CD4-positive, alpha-beta memory T cell (primary cell): ENCODE data around the gene MED26. TPM values are rescaled to one million over a fixed set of nuclear protein-coding genes. Genes with fewer than 3 reads are reported as not detected.
"Not testable (repeated sequence)": the region's sequence is repeated elsewhere in the genome, so short reads cannot be mapped to it uniquely, and the experiment has no call there.

Source experiments
- CTCF ChIA-PET: fragments of 350-600 bp; sonication (Branson Sonifier 250); formaldehyde crosslinking; loops from one replicate; lab custom pipeline; 2021; ENCODE audit warnings: inconsistent platforms; ENCODE audit not compliant: partially characterized antibody; lab: Charles Lee
- POLR2A ChIA-PET: fragments of 350-600 bp; sonication (Branson Sonifier 250); formaldehyde crosslinking; loops from one replicate; lab custom pipeline; 2021; ENCODE audit not compliant: partially characterized antibody; lab: Charles Lee
- DNase-seq, 5 donors: peaks; one replicate each; pipeline versions ENCODE4 v3.0.0 to v3.0.0-alpha.2; 2020 to 2022; ENCODE audit warnings: mixed read lengths in 1 of 5
- H3K27ac ChIP-seq: one replicate; pipeline ENCODE4 v1.7.0; 2013; ENCODE audit warnings: low read depth, low read length
- H3K27me3 ChIP-seq: 2 replicates; pipeline ENCODE4 v1.7.0; 2013; ENCODE audit warnings: mild to moderate bottlenecking, low read length, moderate library complexity; ENCODE audit not compliant: insufficient read depth
- H3K36me3 ChIP-seq: 2 replicates; pipeline ENCODE4 v1.7.0; 2013; ENCODE audit warnings: mild to moderate bottlenecking, low read length, moderate library complexity; ENCODE audit not compliant: insufficient read depth
- H3K4me1 ChIP-seq: 2 replicates; pipeline ENCODE4 v1.7.0; 2013; ENCODE audit warnings: mild to moderate bottlenecking, low read length, moderate library complexity; ENCODE audit not compliant: insufficient read depth
- H3K4me3 ChIP-seq, 2 donors: one replicate each; pipeline ENCODE4 v1.7.0; 2013; ENCODE audit warnings: low read length in 2 of 2, mild to moderate bottlenecking in 1 of 2
- H3K9me3 ChIP-seq, 2 donors: one replicate each; pipeline ENCODE4 v1.7.0; 2013; ENCODE audit warnings: low read length in 2 of 2, control low read depth in 1 of 2; ENCODE audit not compliant: control insufficient read depth in 1 of 2
- H3K27ac Mint-ChIP-seq, 7 donors: one replicate each; pipeline ENCODE4 v1.8.0; 2020 to 2021; ENCODE audit warnings: mixed read lengths in 7 of 7, mild to moderate bottlenecking in 6 of 7, inconsistent platforms in 3 of 7, moderate library complexity in 3 of 7
- H3K27me3 Mint-ChIP-seq, 2 donors: one replicate each; pipeline ENCODE4 v1.8.0; 2020 to 2021; ENCODE audit warnings: mixed read lengths in 2 of 2
- H3K36me3 Mint-ChIP-seq, 2 donors: one replicate each; pipeline ENCODE4 v1.8.0; 2020 to 2021; ENCODE audit warnings: mixed read lengths in 2 of 2, inconsistent platforms in 1 of 2, mild to moderate bottlenecking in 1 of 2
- H3K4me1 Mint-ChIP-seq, 4 donors: one replicate each; pipeline ENCODE4 v1.8.0; 2020 to 2021; ENCODE audit warnings: mixed read lengths in 4 of 4, mild to moderate bottlenecking in 1 of 4
- H3K4me3 Mint-ChIP-seq, 8 donors: one replicate each; pipeline ENCODE4 v1.8.0; 2020 to 2021; ENCODE audit warnings: mixed read lengths in 8 of 8, mild to moderate bottlenecking in 7 of 8, moderate library complexity in 6 of 8, inconsistent platforms in 3 of 8
- H3K9me3 Mint-ChIP-seq, 8 donors: one replicate each; pipeline ENCODE4 v1.8.0; 2020 to 2021; ENCODE audit warnings: mixed read lengths in 8 of 8, mild to moderate bottlenecking in 5 of 8, inconsistent platforms in 3 of 8, moderate library complexity in 1 of 8
- intact Hi-C: fragments of 100-400 bp; cut with micrococcal nuclease; formaldehyde crosslinking; loops from one replicate; pipeline ENCODE4 v1.15.1; 2023
- polyA plus RNA-seq, 2 donors: library from polyadenylated mRNA; unstranded; fragments of 300-500 nt; fragmentation: Illumina TruSeq; gene quantifications; one replicate each; pipeline ENCODE4 v1.2.3, GENCODE V29; 2021
- total RNA-seq, 2 experiments: library from RNA; stranded (reverse); gene quantifications; one replicate each; pipeline ENCODE4 v1.2.3, GENCODE V29; 2021

The MED26 gene
- total and polyA plus RNA-seq, 4 experiments from 2014 or later = 3.3 to 18.6 (median 11.2) TPM

DNA sequence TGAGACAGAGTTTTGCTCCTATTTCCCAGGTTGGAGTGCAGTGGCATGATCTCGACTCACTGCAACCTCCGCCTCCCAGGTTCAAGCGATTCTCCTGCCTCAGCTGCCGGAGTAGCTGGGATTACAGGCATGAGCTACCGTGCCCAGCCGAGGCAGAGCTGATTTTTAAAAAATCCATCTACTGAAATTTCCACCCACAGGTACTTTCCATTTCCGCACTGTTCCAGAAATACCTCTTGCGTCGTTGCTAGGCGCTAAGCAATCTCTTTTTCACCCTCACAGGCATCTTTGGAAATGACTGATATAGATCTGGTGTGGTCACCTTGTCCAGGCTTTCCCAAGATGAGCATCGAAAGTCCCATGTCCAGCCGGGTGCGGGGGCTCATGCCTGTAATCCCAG, 42.3 kb upstream of the MED26 start:
- H3K27me3 Mint-ChIP-seq = peaks cover 0 to 2% of the 10 kb centered on the region in 2 donors
- Histone ChIP-seq H3K36me3 (no peaks in the 10 kb centered on the region), H3K4me1 (no peaks in the 10 kb centered on the region), H3K27me3 (no peaks in the 10 kb centered on the region), H3K27ac (no peak overlapping the region), H3K9me3 (no peaks in the 10 kb centered on the region), H3K4me3 (no peak overlapping the region)
- H3K9me3 Mint-ChIP-seq = no peaks in the 10 kb centered on the region
- intact Hi-C loops = no loop called here
- H3K27ac Mint-ChIP-seq = no peak overlapping the region
- no peak for DNase-seq
- no peaks in the 10 kb centered on the region for H3K4me1 Mint-ChIP-seq
- no peak overlapping the region for H3K4me3 Mint-ChIP-seq
- H3K36me3 Mint-ChIP-seq = no peaks in the 10 kb centered on the region
- CTCF ChIA-PET = no interaction called here
- POLR2A ChIA-PET = interaction anchor here (1.0 kb wide), 1 partner anchor 9 kb away, joined by 3 read pairs; the partner anchor contains the start of gene TMEM38A

DNA sequence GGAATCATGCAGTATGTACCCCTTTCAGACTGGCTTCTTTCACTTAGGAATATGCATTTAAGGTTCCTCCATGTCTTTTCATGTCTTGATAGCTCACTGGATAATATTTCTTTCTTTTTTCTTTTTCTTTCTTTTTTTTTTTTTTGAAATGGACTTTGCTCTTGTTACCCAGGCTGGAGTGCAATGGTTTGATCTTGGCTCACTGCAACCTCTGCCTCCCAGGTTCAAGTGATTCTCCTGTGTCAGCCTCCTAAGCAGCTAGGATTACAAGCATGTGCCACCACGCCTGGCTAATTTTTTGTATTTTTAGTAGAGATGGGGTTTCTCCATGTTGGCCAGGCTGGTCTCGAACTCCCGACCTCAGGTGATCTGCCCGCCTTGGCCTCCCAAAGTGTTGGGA, 40.7 kb upstream of the MED26 start:
- H3K4me1 ChIP-seq, H3K9me3 Mint-ChIP-seq, H3K9me3 ChIP-seq, DNase-seq, H3K27ac Mint-ChIP-seq, CTCF ChIA-PET, H3K36me3 ChIP-seq, H3K27me3 ChIP-seq, H3K36me3 Mint-ChIP-seq, intact Hi-C loops, POLR2A ChIA-PET, H3K27me3 Mint-ChIP-seq, H3K4me3 ChIP-seq, H3K4me1 Mint-ChIP-seq, H3K4me3 Mint-ChIP-seq, H3K27ac ChIP-seq: not testable (repeated sequence)

DNA sequence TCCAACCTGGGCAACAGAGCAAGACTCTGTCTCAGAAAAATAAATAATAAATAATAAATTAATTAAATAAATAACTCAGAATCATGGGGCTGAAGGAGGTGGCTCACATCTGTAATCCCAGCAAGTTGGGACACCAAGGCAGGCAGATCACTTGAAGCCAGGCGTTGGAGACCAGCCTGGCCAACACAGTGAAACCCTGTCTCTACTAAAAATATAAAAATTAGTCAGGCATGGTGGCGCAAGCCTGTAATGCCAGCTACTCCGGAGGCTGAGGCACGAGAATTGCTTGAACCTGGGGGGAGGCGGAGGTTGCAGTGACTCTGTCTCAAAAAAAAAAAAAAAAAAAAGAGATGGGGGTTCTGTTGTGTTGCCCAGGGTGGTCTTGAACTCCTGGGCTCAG, 40.2 kb upstream of the MED26 start:
- intact Hi-C loops = no loop called here
- Histone ChIP-seq H3K36me3 (no peaks in the 10 kb centered on the region), H3K27me3 (no peaks in the 10 kb centered on the region), H3K4me1 (peaks cover 4% of the 10 kb centered on the region), H3K27ac (no peak overlapping the region), H3K9me3 (no peaks in the 10 kb centered on the region), H3K4me3 (no peak overlapping the region)
- CTCF ChIA-PET = no interaction called here
- Mint-ChIP-seq H3K27ac (no peak overlapping the region), H3K4me3 (no peak overlapping the region), H3K9me3 (no peaks in the 10 kb centered on the region), H3K4me1 (peaks cover 2 to 8% (median 5%) of the 10 kb centered on the region in 4 donors), H3K27me3 (peaks cover 0 to 2% of the 10 kb centered on the region in 2 donors), H3K36me3 (no peaks in the 10 kb centered on the region)
- no peak for DNase-seq
- POLR2A ChIA-PET = no interaction called here

DNA sequence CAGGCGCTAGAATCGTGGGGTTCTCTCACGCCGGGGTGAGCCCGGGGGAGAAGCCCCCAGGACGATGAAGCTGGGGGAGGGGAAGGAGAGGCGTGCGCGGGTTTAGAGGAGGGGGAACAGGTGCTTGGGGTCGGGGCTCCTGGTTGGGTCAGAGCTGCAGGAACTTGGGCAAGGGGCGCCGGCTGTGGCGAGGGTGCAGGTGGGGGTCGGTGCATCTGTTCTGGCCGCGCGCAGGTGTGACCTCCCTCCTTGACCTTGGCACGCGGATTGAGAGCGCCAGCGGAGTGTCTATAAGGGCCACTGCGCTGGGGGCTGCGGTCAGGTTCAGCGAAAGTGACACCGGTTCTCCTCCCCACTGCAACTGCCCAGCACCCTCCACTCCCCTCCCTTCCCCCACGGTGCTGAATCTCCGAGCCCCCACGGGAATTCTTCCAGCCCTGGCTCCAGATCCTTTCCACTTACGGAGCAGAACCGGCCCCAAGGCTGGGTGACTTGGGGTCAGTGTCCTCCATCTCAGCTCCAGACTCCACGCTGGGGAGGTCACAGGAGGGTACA, 33.6 kb upstream of the MED26 start:
- H3K4me1 ChIP-seq = peaks cover 37% of the 10 kb centered on the region
- CTCF ChIA-PET = interaction anchor here (0.7 to 2.4 kb wide), 2 partner anchors 75 to 133 kb away, joined by 3 to 8 read pairs; no protein-coding TSS in a partner anchor
- POLR2A ChIA-PET = interaction anchor here (1.1 to 3.9 kb wide), 10 partner anchors 8 to 1243 kb away, joined by 3 to 41 read pairs (median 4); partner anchors contain the start of genes AKAP8L, C19orf44, CALR3 and CHERP
- Mint-ChIP-seq H3K36me3 (peaks cover 10 to 21% of the 10 kb centered on the region in 2 donors), H3K4me1 (peaks cover 21 to 51% (median 39%) of the 10 kb centered on the region in 4 donors), H3K4me3 (peak overlapping the region; percentile 78 to 86 (median 83)), H3K27ac (peak overlapping the region in 6 of 7 donors; percentile 35 to 78 (median 53)), H3K9me3 (no peaks in the 10 kb centered on the region), H3K27me3 (no peaks in the 10 kb centered on the region)
- intact Hi-C loops = no loop called here
- no peaks in the 10 kb centered on the region for H3K9me3 ChIP-seq
- peak overlapping the region in 1 of 2 donors; percentile 55 for H3K4me3 ChIP-seq
- peaks cover 18% of the 10 kb centered on the region for H3K36me3 ChIP-seq
- H3K27ac ChIP-seq = no peak overlapping the region
- DNase-seq = peak in 2 of 5 donors; percentile 9 to 43
- H3K27me3 ChIP-seq = no peaks in the 10 kb centered on the region

DNA sequence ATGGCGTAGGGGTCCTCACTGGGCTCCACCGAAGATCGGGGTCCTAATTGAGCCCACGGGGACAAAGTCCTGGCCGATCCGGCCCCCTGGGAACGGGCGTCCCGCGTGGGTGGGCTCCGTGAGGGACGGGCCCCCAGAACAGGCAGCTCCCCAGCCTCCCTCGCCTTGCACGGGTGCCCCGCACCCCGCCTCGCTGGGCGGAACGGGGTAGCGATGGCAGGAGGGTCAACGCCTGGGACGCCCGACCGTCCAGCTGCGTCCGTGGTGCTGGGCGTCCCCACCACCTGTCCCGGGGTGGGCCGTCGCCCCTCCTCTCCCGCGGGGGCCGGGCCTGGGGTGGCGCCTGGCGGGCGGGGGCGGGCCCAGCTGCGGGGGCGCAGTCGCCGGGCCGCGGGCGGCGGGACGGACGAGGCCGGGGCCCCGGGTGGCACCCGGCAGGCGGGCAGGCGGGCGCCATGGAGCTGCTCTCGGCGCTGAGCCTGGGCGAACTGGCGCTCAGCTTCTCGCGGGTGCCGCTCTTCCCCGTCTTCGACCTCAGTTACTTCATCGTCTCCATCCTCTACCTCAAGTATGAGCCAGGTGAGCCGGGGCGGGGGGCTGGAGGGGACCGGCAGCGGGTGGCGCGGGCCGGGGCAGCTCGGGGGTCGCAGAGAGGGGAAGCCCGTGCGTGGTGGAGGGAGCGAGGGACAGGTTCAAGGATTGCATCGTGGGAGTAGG, 32.9 kb upstream of the MED26 start, which contains the start of gene TMEM38A:
Gene TMEM38A (plus strand): TSS at position 377 of the 717 bp plus-strand sequence. CDS start 79 bp downstream, at position 456.
- ChIA-PET CTCF (interaction anchor here (1.5 to 2.4 kb wide), 3 partner anchors 31 to 133 kb away, joined by 4 to 8 read pairs (median 5); no protein-coding TSS in a partner anchor), POLR2A (interaction anchor here (1.1 to 3.9 kb wide), 14 partner anchors 9 to 1242 kb away, joined by 3 to 41 read pairs (median 6); partner anchors contain the start of genes AKAP8L, C19orf44, CALR3 and CHERP)
- H3K4me3 ChIP-seq = peak within 1 kb of the TSS; percentile 96
- Mint-ChIP-seq H3K4me1 (peaks cover 21 to 56% (median 42%) of the 10 kb centered on the region in 4 donors), H3K9me3 (no peaks in the 10 kb centered on the region), H3K4me3 (peak within 1 kb of the TSS; percentile 96 to 99 (median 98)), H3K27me3 (no peaks in the 10 kb centered on the region), H3K36me3 (peaks cover 10 to 27% of the 10 kb centered on the region in 2 donors), H3K27ac (peak within 1 kb of the TSS; percentile 96 to 99 (median 99))
- peak within 1 kb of the TSS; percentile 82 for H3K27ac ChIP-seq
- peak; percentile 22 to 50 (median 37) for DNase-seq
- peaks cover 37% of the 10 kb centered on the region for H3K4me1 ChIP-seq
- no peaks in the 10 kb centered on the region for H3K9me3 ChIP-seq
- H3K27me3 ChIP-seq = no peaks in the 10 kb centered on the region
- intact Hi-C loops = loop anchor here (1.0 kb wide), 5 partner anchors 33 to 189 kb away; partner anchors contain the start of genes C19orf44, CALR3, CHERP and MED26
- peaks cover 21% of the 10 kb centered on the region for H3K36me3 ChIP-seq

DNA sequence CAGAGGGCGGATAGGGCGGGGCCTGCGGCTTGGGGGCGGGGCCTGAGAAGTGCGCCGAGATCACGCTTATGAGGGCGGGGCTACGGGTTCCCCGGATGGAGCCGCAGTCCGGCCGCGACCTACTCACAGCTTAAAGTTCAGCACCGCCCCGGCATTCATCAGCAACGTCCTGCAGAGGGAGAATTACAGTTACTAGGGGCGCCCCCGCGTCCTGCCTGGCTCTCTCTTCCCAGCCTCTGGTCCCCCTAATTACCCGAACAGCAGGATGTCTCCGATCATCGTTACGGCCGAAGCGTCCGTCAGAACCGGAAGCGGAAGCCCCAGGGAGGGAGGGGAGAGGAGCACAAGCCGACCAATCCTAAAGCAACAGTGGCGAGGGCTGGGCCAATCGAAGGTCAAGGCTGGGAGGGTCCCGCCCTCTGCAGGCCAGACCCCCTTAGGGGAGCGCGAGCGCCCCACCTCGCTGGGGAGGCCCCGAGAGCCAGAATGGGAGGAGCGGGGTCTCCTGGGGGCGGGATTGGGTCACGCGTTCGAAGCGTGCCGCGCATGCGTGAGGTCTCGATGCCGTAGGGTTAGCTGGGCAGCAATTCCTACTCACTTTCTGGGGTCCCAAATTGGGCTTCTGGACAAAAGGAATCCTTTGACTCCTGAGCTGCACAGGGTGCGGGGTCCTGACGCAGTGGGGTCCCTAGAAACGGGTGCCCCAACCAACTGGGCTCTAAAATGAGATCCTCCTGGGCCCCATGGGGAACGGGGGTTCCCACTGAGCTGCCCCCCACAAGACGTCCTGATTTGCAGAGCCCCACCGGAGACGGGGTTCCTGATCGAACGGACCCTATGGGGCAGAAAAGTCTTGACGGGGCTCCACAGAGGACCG, 32.1 kb upstream of the MED26 start, which contains the start of gene SMIM7:
Gene SMIM7 (minus strand): TSS at position 313 of the 877 bp plus-strand sequence. CDS start 34 bp downstream, at position 279.
- peak; percentile 99 for DNase-seq
- Mint-ChIP-seq H3K27ac (peak within 1 kb of the TSS; percentile 96 to 99 (median 99)), H3K4me1 (peaks cover 21 to 58% (median 44%) of the 10 kb centered on the region in 4 donors), H3K4me3 (peak within 1 kb of the TSS; percentile 96 to 99 (median 98)), H3K9me3 (no peaks in the 10 kb centered on the region), H3K27me3 (no peaks in the 10 kb centered on the region), H3K36me3 (peaks cover 10 to 34% of the 10 kb centered on the region in 2 donors)
- ChIA-PET CTCF (interaction anchor here (1.5 to 2.4 kb wide), 3 partner anchors 30 to 132 kb away, joined by 4 to 8 read pairs (median 5); no protein-coding TSS in a partner anchor), POLR2A (interaction anchor here (0.6 to 3.9 kb wide), 19 partner anchors 10 to 1241 kb away, joined by 3 to 41 read pairs (median 4); partner anchors contain the start of genes AKAP8L, CHERP, KLF2 and MED26)
- Histone ChIP-seq H3K4me3 (peak within 1 kb of the TSS; percentile 96), H3K27ac (peak within 1 kb of the TSS; percentile 82), H3K27me3 (no peaks in the 10 kb centered on the region), H3K4me1 (peaks cover 37% of the 10 kb centered on the region), H3K9me3 (no peaks in the 10 kb centered on the region), H3K36me3 (peaks cover 27% of the 10 kb centered on the region)
- intact Hi-C loops = loop anchor here (1.0 kb wide), 5 partner anchors 32 to 188 kb away; partner anchors contain the start of genes C19orf44, CALR3, CHERP and MED26
